NCI-H146 treated with DMSO at 0.1 percent for 48 hours (cell line): ENCODE results near the gene PYGB.
"Not testable (repeated sequence)": the region's sequence is repeated elsewhere in the genome, so short reads cannot be mapped to it uniquely, and the experiment has no call there.

Experiments
- DNase-seq: peaks from one replicate; lab custom pipeline; 2025; ENCODE audit not compliant: unreplicated experiment; lab: John Stamatoyannopoulos, UW

PYGB gene

DNA sequence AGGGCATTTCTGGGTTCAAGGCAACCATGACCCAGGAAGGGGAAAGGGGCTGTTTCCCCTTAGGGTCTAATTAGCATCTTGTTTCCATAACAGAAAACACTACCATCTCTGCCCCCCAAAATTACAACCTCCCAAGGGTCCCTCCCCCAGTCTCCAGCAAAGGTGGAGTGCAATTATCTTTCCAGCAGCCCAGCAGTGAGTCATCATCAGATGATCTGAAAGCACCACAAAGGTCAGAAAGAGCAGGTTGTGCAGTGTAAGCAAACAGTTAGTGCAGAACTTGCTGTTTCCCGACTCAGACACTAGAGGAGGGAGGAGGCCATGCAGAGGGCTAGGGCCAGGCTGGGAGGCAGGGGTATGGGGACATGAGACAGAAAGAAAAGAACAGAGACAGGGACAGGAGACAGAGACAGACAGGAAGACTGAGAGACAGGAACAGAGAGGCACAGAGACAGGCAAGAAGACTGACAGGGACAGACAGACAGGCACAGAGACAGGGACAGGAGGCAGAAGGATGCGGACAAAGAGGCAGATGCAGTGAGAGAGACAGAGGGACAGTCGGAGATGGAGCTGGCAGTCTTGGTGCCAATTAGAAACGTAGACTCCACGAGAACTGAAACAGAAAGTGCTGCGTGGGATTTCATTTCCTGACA, 62.5 kb downstream of the PYGB start:
- DNase-seq: peak; percentile 52

DNA sequence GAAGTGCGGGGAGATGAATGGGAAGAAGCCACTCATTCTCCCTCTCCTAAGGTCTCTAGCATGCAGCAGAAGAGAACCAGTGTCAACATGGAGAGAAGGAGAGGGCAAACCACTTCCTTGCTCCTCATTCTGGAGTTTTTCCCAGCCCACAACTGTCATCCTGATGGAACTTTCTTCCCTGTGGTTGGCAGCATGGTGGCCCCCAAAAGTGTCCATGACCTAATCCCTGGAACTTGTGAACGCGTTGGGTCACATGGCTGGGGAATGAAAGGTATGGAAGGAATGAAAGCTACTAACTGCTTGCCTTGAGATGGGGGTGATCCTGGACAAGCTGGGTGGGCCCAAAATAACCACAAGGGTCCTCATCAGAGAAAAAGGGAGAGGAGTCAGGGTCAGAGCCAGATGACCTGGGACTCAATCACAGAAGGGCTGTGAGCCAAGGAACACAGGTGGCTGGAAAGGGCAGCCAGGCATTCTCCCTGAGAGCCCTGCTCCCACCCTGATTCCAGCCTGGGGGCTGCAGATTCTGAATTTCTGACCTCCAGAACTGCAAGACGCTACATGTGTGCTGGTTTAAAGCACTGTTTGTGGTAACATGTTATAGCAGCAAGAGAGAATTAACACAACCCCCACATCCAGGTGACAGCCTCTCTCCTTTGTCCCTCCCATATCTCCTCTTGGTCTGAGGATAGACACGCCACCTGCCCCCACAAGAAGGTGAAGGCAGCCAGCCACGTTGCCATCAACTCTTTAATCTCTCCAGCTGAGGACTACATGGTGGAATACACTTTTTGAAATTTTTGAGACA, 63.2 kb downstream of the PYGB start:
- no peak for DNase-seq

DNA sequence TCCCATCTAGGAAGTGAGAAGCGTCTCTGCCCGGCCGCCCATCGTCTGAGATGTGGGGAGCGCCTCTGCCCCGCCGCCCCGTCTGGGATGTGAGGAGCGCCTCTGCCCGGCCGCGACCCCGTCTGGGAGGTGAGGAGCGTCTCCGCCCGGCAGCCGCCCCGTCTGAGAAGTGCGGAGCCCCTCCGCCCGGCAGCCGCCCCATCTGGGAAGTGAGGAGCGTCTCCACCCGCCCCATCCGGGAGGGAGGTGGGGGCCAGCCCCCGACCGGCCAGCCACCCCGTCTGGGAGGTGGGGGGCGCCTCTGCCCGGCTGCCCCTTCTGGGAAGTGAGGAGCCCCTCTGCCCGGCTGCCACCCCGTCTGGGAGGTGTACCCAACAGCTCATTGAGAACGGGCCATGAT, 64.8 kb downstream of the PYGB start:
- not testable (repeated sequence) for DNase-seq

DNA sequence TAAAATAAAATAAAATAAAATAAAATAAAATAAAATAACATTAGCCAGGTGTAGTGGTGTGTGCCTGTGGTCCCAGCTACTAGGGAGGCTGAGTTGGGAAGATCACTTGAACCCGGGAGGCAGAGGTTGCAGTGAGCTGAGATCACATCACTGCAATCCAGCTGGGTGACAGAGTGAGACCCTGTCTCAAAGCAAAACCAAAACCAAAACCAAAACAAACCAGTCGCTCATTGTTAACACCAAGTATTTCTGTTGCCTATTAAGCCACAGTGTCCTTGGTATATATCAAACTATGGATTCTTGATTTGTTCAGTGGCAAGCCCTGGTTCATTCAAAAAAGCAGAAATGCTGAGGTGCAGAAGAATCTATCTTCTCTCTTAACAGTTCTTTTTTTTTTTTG, 65.7 kb downstream of the PYGB start:
- DNase-seq: no peak

DNA sequence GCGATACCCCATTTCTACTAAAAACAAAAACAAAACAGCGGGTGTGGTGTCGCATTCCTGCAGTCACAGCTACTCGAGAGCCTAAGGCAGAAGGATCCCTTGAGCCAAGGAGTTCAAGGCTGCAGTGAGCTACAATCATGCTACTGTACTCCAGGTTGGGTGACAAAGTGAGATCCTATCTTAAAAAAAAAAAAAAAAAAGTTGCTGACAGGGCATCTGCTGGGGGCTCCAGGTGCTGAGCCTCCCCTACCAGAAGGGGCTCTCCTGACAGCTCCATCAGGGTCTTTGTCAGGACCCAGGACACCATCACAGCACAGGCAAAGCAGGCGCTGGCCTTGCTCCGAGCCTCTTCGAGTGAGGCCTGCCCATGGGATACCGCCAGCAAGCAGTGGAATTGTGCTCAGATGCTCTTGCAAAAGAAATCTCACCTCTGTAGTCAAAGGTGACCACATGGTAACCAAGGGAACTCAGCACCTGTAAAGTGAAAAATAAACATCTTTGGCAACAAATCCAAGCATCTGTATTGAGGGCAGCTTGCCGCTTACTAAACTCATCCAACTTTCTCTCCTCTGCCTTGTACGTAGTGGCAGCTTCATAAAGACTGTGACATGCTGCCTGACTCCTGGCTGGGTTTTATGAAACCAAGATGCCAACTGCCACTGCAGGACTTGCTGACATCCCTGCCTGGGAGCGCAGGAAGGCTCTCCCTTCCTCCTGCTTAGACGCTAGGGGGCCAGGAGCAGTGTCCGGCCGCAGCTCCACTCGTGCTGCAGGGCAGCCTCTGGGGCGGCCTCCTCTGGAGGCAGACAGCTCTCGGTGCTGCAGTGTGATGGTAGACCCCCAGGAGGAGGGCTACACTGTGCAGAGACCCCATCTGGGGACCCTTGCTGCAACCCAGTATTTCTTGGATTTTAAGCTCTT, 66.9 kb downstream of the PYGB start:
- no peak for DNase-seq

DNA sequence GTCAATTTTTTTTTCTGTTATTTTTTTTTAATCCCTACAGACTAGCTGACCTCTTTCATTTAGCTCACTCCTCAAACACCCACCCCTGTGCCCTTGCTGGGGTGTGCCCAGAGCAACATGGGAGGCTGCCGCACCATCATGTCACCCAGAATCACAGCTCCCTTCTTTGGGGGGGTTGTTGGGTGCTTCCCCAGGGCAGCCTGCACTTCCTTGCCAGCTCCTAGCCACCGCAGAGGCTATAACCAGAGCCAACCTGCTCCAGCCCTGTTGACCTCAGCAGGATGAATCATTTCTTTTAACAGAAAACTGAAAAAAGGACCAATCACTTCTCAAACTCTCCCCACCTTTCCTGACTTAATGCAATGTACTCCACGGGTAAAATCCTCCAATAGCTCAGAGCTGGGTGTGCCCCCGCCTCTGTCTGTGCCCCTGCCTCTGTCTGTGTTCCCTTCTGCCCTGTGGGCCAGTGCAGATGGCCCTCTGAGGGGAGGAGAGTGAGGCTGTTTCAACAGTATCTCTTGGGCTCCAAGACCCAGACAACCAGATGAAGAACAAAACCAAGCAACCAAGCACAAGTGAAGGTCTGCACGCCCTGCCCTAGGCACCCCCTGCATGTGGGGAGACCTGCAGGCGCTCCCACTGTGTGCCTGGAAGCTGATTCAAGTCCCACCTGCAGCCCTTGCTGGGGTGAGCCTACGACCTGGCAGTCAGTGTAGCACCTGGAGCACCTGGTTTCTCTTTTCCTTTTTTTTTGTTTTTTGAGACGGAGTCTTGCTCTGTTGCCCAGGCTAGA, 67.7 kb downstream of the PYGB start:
- no peak for DNase-seq

DNA sequence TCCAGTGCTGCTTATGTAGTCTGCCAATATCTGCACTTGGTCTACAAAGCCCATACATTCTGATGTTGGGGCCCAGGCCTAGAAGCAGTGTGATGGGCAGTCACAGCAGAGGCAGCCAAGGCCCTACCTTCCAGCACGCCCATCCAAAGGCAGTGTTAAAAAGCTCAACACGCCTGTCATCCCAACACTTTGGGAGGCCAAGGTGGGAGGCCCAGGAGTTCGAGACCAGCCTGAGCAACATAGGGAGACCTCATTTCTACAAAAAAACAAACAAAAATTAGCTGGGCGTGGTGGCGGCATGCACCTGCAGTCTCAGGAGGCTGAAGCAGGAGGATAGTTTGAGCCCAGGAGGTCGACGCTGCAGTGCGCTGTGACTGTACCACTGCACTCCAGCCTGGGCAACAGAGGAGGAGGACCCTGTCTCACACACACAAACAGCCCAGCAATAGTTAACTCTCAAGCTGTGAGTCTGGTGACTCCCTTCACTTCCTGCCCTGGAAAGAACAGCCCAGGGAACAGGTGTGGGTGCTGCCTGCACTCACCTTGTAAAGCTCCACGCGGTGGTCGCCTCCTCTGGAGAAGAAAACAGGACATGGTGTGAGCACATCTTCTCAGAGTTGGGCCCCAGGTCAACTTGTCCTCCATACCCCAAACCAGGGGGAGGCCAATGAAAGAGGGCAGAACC, 68.8 kb downstream of the PYGB start:
- no peak for DNase-seq

DNA sequence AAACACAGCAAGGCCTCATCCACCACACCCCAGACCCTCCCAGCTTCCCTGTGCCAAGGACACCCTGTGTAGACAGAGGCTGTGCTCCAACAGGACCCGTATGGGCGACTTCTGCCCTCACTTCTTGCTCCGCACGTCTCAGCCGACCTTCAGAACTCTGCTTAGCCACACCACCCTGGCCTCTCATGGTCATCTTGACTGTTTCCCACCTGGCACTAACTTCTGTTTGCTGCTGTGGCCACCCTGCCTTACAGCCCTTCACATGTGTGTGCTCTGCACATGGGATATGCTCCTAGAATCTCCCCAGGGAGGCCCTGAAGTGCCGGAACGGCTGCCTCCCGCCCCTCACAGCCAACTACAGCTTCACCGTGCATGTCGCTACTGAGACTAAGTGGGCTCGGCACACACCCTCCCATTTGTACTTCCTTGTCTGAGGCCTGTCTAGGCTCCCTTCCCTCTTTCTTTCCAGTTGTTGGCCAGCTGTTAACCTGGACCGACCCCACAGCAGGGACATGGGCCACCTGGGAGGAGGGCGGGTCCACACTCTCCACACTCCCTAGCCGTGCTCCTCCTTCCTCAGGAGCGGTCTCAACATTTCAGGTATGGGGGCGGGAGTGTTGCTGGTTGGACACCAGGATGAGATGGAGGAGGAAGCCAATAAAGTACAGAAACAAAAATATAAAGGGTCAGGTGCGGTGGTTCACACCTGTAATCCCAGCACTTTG, 69.6 kb downstream of the PYGB start:
- no peak for DNase-seq

DNA sequence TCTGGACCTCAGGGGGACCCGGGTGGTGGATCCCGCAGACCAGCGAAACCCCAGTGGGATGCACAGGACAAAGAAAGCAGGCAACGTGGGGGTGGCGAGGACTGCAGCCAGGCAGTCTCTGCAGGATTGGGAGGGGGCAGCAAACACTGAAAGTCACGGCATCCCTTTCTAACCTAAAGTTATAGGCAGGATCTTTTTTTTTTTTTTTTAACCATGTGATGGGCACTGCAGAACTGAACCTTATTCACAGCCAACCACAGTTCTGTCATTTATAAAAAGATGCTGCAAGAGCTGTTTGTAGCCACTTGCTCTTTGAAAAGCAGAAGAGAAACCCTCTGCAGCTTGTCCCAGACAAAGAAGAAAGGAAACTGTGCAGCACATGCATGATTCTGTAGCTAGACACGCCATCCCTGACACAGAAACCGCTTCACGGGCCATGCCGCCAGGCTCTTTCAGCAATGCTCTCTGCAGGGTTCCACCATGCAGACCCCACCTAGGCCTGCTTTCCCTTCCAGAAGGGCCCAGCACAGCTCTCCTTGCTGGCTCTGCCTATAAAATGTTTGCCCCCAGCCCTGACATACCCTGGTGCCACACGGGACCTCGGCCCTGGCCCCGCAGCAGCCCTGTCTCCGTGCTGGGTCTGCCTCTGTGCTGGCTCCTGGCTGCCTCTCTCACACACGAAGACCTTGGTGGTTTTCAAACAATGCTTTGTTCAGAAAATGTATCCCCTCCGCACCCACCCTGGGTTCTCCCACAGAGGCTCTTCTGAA, 70.8 kb downstream of the PYGB start:
- DNase-seq: no peak

DNA sequence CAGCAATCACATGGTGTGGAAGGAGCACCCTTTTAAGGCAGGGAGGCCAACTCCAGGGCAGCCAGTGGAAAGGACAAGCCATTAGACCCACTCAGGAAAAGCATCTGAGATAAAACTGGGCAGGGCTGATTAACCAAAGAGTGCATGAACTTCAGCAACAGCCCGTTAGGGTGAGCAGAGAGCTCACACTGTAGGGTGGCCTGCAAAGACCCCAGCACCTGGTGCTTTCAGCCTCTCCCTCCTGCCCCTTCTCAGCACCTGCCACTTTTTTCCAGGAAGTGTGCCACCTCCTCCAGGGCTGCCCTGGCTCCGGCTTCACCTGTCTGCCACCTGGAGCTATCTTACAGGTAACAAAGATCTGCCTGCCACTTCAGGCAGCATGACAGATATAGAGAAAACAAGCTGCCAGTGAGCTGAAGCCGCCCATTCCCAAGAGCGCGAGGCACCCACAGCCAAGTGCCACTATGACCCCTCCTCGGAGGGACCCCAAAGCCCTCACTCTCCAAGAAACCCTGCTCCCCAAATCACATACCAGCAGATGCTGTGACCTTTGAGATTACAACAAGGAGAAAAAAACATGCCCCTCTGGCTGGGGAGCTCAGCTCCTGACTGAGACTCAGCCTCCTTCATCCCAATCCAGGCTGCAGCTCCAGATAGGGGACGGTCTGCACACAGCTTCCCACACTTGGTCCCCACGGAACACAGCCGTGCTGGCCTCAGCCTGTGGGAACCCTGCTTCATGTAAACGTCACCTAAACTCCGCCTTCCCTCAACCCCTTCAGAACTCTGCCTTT, 71.6 kb downstream of the PYGB start:
- DNase-seq: peak; percentile 64

DNA sequence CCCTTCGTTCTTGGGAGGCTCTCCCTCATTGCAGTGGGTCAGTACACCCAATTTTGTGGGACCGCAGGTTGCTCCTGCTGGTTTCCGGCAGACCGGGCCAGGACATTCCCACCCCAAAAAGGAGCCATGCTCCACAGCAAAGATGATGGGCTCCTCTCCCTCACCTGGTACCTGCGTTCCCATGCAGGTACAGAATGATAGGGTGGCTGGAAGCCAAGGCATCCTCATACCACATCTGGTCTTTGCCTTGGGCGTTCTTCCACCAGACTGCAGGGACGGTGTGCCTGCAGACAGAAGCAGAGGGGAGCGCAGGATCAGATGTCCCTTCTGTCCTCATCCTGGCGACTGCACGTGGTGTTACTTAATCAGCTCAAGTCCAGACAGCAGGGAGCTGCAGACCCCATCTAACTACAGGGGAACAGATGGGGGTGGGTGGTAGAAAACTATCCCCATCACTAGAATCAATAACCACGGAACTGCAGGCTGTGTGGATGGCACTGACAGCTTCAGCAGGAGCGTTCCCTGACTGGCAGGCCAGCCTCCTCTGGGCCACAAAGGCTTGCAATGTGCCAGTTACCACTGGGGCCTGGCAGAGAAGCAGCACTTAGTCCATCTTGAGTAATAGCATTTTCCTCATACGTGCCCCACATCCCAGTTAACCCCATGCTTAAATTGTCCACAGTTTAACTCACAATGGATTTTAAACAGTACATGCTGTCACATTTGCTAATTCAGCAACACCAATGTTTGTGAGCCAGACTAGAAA, 72.3 kb downstream of the PYGB start:
- no peak for DNase-seq

DNA sequence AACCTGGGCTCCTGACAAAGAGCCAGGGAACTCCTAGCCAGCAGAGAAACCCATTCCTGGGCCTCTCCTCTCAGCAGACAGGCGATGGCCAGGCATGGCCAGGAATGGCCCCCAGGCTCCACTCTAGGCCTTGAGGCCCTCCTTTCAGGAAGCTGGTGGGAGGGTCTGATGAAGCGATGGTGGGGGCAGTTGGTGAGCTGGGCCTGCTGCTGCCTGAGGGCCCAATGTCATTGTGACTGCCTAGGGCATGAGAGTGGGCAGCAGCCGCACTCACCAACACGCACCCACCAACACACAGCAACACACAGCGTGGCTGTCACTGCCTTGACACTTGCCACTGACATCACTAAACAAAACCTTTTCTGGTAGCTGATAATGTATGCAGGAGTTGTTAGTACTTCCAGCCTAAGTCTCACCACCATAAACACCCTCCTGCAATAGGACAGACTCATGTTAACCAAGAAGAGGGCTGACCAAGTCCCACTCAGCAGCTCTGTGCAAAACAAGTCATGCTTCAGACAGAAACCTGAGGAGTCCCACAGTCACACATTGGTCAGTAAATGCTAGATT, 73.5 kb downstream of the PYGB start:
- DNase-seq: no peak

DNA sequence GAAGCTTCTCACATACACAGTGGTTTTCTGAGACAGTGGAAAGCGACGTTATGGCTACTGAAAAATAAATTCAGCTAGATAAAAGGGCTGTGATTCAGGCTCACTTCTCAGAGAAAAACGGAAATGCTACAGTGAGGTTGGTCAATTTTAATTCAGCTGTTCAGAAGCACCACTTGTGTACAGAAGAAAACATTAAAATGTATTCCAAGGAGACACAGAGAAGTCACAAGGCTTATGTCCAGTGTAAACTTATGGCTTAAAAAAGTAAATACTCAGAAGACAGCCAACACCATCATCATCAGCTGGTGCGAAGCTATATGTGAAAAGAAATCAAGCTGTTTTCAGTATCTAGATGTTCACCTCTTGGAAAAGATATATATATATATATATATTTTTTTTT, 74.1 kb downstream of the PYGB start:
- DNase-seq: no peak

DNA sequence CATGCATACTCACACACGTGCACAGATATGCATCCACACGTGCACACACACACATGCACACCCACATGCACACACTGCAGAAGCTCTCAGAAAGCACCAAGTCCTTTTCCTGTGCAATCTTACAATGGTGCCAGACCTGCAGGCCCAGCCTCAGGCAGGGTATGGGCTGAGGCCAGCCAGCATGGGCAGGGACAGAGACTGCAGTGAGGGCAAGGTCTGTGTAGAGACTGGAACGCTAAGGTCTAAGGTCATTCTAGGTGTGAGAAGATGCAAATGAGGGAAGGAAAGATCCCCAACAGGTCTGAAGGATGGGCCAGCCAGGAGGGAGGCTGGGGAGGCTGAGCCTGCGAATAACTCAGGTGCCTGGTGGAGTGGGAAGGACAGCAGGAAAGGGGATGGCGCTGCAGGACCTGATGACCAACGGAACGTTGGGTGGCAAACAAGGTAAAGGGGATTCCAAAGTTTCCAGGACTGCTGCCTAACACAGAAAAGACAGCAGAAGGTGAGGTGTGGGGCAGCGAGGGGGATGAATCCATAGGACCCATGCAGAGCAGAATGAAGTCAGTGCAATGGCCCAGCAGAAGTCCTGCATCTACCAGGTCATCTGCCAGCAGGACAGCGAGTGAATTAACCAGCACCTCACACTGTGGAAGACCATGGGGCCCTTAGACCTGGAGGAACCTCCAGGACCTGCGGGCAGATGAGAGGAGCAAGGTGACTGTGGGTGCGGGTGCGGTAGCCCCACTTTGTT, 75.8 kb downstream of the PYGB start:
- DNase-seq: no peak

DNA sequence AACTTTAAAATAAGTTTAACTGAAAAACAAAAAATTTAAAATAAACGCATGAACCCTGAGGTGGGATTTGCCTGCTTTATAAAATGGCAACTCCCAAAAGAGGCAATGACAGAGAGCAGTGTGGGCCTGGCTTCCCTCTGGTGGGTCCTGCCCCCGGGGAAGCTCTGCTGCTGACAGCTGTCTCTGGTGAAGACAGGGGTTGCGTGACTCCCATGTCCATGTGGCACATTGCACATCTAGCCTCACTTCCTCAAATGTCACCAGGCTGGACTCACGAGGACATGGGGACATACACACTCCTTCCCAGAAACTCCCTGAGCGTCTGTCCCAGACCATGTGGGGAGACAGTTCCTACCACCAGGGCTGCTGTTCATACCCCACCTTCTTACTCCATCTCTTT, 76.5 kb downstream of the PYGB start:
- no peak for DNase-seq

DNA sequence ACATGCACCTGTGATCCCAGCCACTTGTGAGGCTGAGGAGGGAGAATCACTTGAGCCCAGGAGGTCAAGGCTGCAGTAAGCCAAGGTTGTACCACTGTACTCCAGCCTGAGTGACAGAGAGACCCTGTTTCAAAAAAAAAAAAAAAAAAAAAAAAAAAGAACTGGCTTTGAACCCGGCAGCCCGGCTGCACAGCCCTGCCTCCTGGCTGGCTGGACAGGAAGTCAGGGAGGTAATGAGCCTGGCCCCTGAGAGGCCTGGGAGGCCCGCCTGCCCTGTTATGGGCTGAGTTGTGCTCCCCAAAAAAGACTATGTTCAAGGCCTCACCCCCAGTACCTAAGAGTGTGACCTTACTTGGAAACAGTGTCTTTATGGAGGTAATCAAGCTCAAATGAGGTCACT, 77.2 kb downstream of the PYGB start:
- no peak for DNase-seq
